ENCODE results near the gene INPP5A.
A peak's percentile ranks its signal among the peaks of the same experiment; 100 is the strongest.
"Not testable (repeated sequence)": the region's sequence is repeated elsewhere in the genome, so short reads cannot be mapped to it uniquely, and the experiment has no call there.

Gene INPP5A

GRCh38 chr10:132499367-132499685 is 38.3 kb upstream of the INPP5A start:
- H3K4me1 Mint-ChIP-seq, result no peaks in the 10 kb centered on the region
- H3K4me3 Mint-ChIP-seq, result no peak overlapping the region
- no peak overlapping the region for H3K27ac Mint-ChIP-seq
- H3K36me3 Mint-ChIP-seq, result no peaks in the 10 kb centered on the region
- H3K27me3 Mint-ChIP-seq, result no peaks in the 10 kb centered on the region
- H3K9me3 Mint-ChIP-seq, result no peaks in the 10 kb centered on the region

GRCh38 chr10:132500781-132501415 is 36.7 kb upstream of the INPP5A start:
- no peak overlapping the region for H3K27ac Mint-ChIP-seq
- no peaks in the 10 kb centered on the region for H3K36me3 Mint-ChIP-seq
- H3K4me3 Mint-ChIP-seq, result no peak overlapping the region
- no peaks in the 10 kb centered on the region for H3K9me3 Mint-ChIP-seq
- H3K27me3 Mint-ChIP-seq, result no peaks in the 10 kb centered on the region
- H3K4me1 Mint-ChIP-seq, result no peaks in the 10 kb centered on the region

DNA sequence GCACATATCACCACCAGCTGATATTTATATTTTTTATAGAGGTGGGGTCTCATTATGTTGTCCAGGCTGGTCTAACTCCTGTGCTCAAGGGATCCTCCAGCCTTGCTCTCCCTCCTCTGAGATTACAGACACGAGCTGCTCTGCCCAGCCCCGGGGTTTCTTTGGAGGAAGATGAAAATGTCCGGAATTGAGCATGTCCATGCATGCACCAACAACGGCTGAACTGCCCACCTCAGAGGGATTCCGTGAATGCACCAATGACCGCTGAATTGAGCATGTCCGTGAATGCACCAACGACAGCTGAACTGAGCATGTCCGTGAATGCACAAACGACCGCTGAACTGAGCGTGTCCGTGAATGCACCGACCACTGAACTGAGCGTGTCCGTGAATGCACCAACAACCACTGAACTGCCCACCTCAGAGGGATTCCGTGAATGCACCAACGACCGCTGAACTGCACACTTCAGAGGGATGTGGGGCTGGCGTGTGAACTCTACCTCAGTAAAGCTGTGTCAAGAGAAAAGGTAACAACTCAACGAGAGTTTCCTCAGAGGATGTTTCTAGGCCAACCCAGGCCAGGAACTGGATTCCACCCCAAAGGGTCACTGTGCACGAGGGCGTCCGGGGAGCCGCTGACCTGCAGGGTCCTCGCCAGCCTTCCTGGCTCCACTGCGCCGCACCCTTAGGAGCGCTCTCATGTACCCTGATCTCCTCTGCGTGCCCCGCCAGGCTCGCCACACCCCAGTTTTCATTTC is 34.9 kb upstream of the INPP5A start:
- no peaks in the 10 kb centered on the region for H3K9me3 Mint-ChIP-seq
- no peak overlapping the region for H3K27ac Mint-ChIP-seq
- no peaks in the 10 kb centered on the region for H3K4me1 Mint-ChIP-seq
- H3K27me3 Mint-ChIP-seq, result no peaks in the 10 kb centered on the region
- H3K4me3 Mint-ChIP-seq, result no peak overlapping the region
- no peaks in the 10 kb centered on the region for H3K36me3 Mint-ChIP-seq

GRCh38 chr10:132503581-132504421 is 33.8 kb upstream of the INPP5A start:
- H3K4me1 Mint-ChIP-seq, result no peaks in the 10 kb centered on the region
- no peaks in the 10 kb centered on the region for H3K9me3 Mint-ChIP-seq
- no peaks in the 10 kb centered on the region for H3K27me3 Mint-ChIP-seq
- H3K36me3 Mint-ChIP-seq, result no peaks in the 10 kb centered on the region
- H3K27ac Mint-ChIP-seq, result no peak overlapping the region
- no peak overlapping the region for H3K4me3 Mint-ChIP-seq

GRCh38 chr10:132504501-132505272 is 32.9 kb upstream of the INPP5A start:
- no peaks in the 10 kb centered on the region for H3K27me3 Mint-ChIP-seq
- H3K4me3 Mint-ChIP-seq, result no peak overlapping the region
- H3K36me3 Mint-ChIP-seq, result no peaks in the 10 kb centered on the region
- H3K4me1 Mint-ChIP-seq, result no peaks in the 10 kb centered on the region
- H3K9me3 Mint-ChIP-seq, result no peaks in the 10 kb centered on the region
- peak overlapping the region; percentile 41 for H3K27ac Mint-ChIP-seq

DNA sequence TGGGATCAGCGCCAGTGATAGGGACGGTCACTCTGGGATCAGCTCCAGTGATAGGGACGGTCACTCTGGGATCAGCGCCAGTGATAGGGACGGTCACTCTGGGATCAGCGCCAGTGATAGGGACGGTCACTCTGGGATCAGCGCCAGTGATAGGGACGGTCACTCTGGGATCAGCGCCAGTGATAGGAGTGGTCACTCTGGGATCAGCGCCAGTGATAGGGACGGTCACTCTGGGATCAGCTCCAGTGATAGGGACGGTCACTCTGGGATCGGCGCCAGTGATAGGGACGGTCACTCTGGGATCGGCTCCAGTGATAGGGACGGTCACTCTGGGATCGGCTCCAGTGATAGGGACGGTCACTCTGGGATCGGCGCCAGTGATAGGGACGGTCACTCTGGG is 32.0 kb upstream of the INPP5A start:
- H3K36me3 Mint-ChIP-seq, H3K27me3 Mint-ChIP-seq: not testable (repeated sequence)

DNA sequence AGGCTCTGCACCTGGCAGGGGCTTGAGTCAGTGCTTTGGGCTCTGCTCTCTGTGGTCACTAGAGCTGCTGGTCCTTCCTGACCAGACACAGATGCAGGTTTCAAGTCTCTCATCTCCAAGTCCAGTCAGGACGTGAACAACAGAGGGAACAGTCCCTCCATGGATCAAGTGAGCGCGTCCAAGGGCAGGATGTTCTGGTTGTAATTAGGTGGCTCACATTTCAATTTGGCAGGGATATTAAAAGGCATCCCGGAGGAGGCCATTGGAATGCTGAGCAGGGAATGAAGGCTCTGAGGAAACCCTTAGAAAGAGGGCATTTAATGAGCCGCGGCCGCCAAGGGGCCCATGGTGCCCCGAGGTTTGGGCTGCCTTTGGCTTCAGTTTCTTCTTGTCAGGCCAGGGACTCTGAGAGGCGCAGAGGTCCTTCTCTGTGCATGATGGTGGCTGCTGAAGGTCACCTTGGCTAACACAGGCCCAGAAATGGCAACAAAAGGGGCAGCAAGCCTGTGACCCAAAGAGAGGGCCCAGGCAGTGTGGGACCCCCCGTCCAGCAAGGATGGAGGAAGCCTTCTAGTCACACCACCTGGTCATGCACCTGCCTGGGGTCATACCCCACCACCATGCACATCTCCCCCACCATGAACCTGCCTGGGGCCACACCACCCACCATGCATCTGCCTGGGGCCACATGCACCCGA is 30.7 kb upstream of the INPP5A start:
- Mint-ChIP-seq H3K4me1 (no peaks in the 10 kb centered on the region), H3K27ac (no peak overlapping the region), H3K27me3 (no peaks in the 10 kb centered on the region), H3K9me3 (no peaks in the 10 kb centered on the region), H3K36me3 (no peaks in the 10 kb centered on the region), H3K4me3 (no peak overlapping the region)

More for the DNA sequence above, 32.0 kb upstream of the INPP5A start:
- not testable (repeated sequence) for H3K27ac Mint-ChIP-seq, H3K4me3 Mint-ChIP-seq, H3K9me3 Mint-ChIP-seq, H3K4me1 Mint-ChIP-seq

- Mint-ChIP-seq H3K4me3 (no peak overlapping the region), H3K4me1 (no peaks in the 10 kb centered on the region), H3K27ac (no peak overlapping the region), H3K27me3 (no peaks in the 10 kb centered on the region), H3K36me3 (no peaks in the 10 kb centered on the region), H3K9me3 (no peaks in the 10 kb centered on the region)
Observed at GRCh38 chr10:132507409-132507955, 30.1 kb upstream of the INPP5A start.

GRCh38 chr10:132507956-132508490 is 29.6 kb upstream of the INPP5A start:
- no peak overlapping the region for H3K4me3 Mint-ChIP-seq
- no peak overlapping the region for H3K27ac Mint-ChIP-seq
- H3K4me1 Mint-ChIP-seq, result no peaks in the 10 kb centered on the region
- H3K36me3 Mint-ChIP-seq, result no peaks in the 10 kb centered on the region
- no peaks in the 10 kb centered on the region for H3K27me3 Mint-ChIP-seq
- no peaks in the 10 kb centered on the region for H3K9me3 Mint-ChIP-seq

DNA sequence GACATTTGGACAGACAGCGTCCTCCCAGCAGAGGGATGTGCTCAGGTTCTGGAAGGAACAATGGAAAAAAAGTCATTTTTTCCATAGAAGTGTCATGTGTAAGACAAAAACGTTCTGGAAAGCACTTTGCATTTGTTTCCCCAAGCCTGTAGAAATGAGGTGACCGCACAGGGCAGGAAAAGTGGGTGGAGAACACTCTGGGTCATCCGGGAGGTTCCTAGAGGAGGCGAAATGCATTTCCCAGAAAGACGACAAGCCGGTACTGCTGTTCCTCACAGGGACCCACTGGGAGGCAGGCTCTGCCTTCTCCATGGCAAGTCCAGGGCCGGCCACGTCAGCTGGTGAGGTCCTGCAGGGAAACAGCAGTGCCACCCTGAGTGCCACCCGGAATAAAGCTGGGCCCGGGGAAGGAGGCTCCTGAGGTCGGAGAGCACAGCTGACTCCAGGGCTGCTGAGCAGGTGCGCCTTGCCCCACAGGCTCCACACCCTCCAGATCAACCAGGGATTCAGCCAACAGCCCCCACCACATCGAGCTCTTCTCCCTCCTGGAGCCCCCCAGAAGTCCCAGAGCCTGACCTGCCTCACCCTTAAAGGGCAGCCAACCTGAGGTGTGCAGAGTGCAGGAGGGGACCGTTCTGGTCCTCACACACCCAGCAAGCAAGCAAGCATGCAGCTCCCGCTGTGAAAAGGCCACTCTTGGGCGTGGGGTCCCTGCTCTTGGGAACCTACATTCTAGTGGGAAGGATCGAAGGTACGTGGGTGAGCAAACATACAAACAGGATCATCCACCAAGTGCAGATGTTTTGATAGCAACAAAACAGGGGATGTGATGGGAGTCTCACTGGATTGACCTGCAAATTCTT is 28.8 kb upstream of the INPP5A start:
- H3K36me3 Mint-ChIP-seq, result no peaks in the 10 kb centered on the region
- no peaks in the 10 kb centered on the region for H3K4me1 Mint-ChIP-seq
- no peaks in the 10 kb centered on the region for H3K27me3 Mint-ChIP-seq
- H3K27ac Mint-ChIP-seq, result no peak overlapping the region
- no peak overlapping the region for H3K4me3 Mint-ChIP-seq
- H3K9me3 Mint-ChIP-seq, result no peaks in the 10 kb centered on the region

- no peaks in the 10 kb centered on the region for H3K4me1 Mint-ChIP-seq
Observed at GRCh38 chr10:132509506-132510173, 27.9 kb upstream of the INPP5A start.

DNA sequence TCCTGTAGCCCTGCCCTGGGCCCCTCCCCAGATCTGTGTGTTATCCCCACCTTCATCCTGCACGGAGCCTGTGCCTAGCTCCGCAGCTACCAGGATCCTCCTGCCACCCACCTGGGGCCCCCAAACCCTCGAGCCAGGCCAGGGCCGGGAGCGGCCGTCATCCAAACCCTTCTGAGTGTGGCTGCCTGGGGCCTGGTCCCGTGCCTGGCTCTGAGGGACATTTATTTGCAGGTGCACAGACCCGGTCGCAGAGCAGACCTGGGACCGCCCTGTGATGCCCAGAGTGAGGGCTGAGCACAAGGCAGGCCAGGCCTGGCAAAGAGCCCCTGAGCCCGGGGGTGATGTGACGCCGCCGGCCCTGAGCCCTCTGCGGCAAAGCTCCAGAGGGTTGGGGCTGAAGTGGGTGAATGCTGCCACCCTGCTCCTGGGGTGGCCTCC is 27.4 kb upstream of the INPP5A start:
- no peak overlapping the region for H3K27ac Mint-ChIP-seq
- no peak overlapping the region for H3K4me3 Mint-ChIP-seq
- no peaks in the 10 kb centered on the region for H3K9me3 Mint-ChIP-seq
- no peaks in the 10 kb centered on the region for H3K4me1 Mint-ChIP-seq
- no peaks in the 10 kb centered on the region for H3K36me3 Mint-ChIP-seq
- H3K27me3 Mint-ChIP-seq, result no peaks in the 10 kb centered on the region

More at GRCh38 chr10:132509506-132510173, 27.9 kb upstream of the INPP5A start:
- no peaks in the 10 kb centered on the region for H3K36me3 Mint-ChIP-seq
- no peak overlapping the region for H3K4me3 Mint-ChIP-seq
- no peaks in the 10 kb centered on the region for H3K27me3 Mint-ChIP-seq
- no peaks in the 10 kb centered on the region for H3K9me3 Mint-ChIP-seq
- H3K27ac Mint-ChIP-seq, result no peak overlapping the region
